Ammon's horn (tissue), 1 donor: ENCODE data around the gene BIN2.
"Not testable (repeated sequence)": the region's sequence is repeated elsewhere in the genome, so short reads cannot be mapped to it uniquely, and the experiment has no call there.

ENCODE experiments used
- DNase-seq: peaks from one replicate; pipeline ENCODE4 v3.0.0-alpha.2; 2016; ENCODE audit warnings: low spot score

Gene BIN2

DNA sequence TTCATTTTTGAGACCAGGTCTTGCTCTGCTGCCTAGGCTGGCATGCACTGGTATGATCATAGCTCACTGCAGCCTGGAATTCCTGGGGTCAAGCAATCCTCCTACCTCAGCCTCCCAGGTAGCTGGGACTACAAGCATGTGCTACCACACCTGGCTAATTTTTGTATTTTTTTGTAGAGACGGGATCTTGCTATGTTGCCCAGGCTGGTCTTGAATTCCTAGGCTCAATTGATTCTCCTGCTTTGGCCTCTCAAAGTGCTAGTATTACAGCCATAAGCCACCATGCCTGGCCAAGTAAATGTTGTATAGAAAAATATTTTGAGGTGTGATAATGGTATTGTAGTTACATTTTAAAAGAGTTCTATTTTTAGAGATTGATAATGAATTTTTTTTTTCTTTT, 12.6 kb downstream of the BIN2 start:
- no peak for DNase-seq

DNA sequence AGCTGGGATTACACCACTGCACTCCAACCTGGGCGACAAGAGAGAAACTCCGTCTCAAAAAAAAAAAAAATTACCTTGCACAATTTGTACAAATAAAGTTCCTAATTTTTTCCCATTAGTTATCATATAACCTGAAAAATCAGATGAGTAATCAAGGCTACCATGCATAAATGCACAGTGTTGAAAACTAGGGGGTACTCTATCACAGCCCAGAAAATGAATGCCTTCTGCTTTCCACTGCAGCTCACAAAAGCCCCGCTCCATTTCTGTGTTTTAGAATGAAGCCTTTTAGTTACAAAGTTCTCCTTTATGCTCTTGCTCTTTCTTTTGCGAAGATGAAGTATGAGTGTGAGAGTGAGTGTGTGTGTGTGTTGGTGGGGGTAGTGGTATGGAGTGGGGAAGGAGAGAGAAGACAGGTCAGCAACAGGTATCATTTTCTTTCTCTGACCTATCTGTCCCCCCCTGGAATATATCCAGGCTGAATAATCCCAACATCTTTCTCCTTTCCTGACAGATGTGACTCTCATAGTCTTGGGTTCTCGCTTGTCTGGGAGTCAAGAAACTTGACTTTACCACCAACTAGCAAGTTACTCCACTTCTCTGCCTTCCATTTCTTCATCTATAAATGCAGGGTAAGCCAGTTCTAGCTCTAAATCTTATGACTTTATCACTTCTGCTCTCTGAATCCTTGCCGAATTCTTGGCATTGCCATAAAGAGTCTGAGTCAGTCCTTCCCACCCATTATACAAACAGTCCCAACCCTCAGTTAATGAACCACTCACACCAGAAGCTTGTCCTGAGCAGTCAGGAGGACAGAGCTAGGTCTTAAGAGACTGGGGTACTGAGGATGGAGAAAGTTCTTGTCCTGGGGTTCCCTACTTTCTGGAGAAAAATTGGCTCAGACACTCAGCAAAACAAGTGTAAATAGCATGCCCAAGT, 16.1 kb downstream of the BIN2 start:
- DNase-seq: no peak

DNA sequence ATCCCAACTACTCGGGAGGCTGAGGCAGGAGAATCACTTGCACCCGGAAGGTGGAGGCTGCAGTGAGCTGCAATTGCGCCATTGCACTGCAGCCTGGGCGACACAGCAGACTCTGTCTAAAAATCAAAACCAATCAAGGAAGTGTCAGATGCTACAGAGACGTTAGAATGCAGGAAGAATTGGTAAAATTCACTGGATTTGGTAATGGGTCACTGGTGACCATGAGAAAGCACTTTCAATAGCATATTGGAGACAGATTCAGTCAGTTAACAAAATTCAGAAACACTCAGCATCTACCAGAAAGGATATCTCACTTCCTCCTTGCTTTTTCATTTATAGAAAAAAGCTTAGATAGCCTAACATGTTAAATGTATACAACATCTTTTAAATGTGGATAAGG, 17.5 kb downstream of the BIN2 start:
- no peak for DNase-seq

DNA sequence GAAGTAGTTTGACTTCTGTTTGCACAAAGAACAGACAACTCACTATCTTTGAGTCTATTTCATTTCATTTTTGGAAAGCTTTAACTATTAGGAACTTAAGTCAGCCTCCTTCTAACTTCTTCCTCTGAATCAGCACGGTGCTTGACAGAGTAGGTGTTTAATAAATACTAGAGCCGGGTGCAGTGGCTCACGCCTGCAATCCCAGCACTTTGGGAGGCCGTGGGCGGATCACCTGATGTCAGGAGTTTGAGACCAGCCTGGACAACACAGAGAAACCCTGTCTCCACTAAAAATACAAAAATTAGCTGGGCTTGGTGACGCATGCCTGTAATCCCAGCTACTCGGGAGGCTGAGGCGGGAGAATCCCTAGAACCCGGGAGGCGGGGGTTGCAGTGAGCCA, 23.2 kb downstream of the BIN2 start:
- DNase-seq: not testable (repeated sequence)

DNA sequence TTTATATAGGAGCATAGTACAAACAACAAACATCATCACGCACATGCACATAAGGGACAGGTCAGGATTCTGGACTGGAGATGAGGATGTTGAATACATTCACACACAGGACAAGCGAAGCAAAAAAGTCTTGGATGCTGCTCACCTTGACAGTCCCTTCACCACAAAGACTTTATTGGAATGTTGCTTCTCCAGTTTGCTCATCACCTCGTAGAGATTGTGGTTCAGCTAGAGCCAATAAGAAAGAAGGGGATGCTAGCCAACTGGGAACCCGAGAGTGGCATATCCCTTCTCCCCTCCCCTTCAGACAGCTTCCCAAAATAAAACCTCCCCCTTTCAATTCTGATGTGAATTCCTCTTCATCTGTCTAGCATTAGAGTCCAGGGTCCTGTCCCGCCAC, 28.3 kb downstream of the BIN2 start:
- DNase-seq: no peak

DNA sequence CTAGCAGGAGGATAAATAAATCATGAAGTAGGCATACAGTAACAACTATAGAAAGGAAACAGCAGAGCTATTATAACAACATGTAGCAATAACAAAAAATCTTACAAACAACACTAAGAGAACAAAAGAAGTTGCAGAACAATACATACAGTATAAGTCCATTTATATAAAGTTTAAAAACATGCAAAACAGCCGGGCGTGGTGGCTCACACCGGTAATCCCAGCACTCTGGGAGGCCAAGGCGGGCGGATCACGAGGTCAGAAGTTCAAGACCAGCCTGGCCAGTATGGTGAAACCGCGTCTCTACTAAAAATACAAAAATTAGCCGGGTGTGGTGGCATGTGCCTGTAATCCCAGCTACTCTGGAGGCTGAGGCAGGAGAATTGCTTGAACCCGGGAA, 29.9 kb downstream of the BIN2 start:
- DNase-seq: not testable (repeated sequence)

DNA sequence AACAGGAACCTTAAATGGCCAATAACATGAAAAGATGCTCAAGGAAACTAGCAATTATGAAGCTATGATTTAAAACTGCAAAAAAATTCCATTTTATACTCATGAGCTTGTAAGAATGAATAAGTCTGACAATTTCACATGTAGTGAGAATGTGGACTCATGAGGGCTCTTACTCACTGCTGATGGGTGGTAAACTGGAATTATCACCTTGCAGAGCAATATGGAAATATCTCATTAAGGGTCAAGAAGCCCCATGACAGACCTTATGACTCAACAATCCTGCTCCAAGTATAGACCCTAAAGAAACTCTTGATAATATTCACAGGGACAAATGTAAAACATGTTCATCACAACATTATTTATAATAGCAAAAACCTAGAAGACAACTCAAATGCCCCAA, 30.3 kb downstream of the BIN2 start:
- no peak for DNase-seq

DNA sequence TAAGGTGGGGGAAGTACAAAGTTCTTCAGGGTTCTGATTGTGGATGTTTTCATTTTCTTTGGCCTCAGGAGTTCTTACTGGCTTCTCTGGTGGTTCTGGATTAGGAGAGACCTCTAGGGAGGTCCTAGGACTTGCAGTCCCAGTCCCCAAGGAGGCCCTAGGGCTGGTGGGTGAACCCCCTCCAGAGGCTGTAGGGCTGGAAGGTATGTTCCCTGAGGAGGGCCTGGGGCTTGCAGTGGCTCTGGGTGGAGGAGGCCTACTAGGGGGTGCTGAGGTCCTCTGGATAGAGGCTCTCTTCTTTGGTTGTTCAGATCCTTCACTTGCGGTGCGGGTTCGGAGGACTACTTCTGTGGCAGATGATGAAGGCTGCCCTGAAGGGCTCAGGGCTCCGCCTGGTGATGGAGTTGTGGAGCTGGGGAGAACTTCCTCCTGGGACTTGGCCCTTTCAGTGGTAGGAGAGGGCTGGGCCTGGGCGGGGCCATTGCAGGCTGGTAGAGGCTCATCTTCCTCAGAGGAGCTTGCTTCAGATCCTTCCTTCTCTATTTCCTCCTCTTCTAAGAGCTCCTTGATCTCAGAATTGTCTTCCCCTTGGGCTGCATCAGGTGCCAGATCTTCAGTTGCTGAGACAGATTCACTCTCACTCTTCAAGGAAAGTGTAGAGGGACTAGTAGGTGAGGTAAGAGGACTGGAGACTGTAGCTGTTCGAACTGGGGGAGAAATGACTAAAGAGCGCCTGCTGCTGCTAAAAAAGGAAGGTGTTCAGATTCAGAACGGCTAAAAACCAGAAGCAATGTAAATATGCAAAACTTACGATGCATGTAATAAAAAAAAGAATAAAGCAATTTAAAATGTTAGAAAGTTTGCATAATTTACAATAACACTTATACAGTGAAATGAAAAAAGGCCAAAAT, 32.1 kb downstream of the BIN2 start:
- DNase-seq: peak; percentile 64

DNA sequence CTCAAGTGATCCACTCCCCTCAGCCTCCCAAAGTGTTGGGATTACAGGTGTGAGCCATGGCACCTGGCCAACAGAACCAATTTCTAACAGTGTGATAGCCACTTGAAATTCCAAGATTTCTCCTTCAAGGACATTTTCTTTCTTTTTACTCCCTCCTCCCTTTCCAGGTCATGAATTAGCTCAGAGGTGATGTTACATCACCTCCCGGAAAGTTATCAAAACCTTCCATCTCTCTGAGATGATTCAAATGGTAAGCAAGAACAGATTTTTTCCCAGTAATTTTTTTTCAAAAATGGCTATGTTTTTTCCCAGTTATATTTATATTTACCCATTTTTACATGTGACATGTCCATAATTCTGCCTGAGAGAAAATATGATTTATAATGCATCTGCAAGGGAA, 38.1 kb downstream of the BIN2 start:
- DNase-seq: no peak

DNA sequence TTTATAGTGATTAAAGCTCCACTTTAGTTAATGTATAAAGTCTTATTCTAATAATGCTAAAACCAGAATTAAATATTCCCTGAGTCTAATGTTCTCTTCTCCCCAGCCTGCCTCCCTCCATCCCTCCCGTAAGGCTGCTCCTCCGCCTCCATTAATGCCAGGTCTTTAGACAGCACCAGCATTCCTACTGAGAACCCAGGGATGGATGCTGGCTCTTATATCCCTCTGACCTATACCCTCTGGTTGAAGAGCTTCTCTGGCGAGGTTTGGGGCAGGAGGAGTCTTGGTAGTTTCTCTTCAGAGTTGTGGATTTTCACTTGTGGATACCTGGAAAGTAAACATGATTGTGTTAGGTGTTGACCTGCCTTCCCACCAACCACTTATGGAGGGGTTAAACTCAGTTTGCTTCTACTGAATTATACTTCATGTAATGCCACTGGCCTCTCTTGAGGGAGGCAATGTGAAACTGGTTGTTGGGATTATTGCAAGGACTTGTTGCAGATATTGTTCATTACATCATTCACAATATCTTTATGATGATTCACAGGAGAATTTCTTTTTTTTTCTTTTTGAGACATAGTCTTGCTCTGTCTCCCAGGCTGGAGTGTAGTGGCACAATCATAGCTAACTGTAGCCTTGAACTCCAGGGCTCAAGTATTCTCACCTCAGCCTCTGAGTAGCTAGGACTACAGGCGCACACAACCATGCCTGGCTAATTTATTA, 42.6 kb downstream of the BIN2 start:
- DNase-seq: no peak

DNA sequence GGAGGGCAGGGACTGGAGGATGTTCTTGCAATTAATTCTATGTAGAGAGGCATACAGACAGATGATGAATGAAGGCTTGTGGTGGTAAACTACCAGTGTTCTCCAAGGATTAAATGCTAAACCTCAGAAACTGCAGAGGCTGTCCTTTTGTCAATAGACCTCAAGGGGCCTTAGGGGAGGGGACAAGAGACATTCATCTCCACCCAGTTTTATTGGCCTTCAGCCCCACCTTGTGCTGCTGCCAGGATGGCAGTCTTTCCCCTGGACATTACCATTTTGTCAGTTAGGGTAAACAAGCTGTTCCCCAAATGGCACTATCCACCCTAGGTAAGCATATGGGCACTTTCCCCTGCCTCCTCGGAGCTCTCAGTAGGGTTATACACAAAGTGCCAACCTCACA, 48.9 kb downstream of the BIN2 start:
- no peak for DNase-seq

DNA sequence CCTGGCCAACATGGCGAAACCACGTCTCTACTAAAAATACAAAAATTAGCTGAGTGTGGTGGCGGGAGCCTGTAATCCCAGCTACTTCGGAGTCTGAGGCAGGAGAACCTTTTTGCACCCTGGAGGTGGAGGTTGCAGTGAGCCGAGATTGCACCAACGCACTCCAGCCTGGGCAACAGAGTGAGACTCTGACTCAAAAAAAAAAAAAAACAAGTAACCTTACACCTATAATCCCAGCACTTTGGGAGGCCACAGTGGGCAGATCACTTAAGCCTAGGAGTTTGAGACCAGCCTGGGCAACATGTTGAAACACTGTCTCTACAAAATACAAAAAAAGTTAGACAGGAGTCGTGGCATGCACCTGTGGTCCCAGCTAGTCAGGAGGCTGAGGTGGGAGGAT, 51.2 kb downstream of the BIN2 start:
- not testable (repeated sequence) for DNase-seq

DNA sequence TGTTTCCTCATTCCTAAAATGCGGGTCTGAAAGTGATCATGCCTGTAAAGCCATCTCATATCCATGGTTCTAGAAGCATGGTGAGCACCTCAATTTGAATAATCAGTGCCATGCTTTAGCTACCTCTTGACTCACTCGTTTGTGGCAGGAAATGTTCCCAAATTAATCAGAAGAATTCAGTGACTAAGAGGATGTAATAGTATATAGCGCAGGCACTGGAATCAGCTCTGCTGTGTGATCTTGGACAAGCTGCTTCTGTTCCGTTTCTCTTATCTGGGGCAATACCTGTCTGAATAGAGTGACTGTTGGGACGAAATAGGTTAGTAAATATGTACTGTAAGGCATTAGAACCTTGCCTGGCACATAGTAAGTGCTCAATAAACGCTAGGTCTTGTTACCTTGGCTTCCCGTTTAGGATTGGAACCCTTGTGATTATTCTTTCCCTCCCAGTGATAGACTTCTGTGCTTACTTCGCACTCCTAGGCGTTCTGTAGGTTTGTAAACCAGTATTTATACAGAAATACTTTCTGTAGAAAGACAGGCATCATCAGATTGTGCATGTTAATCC, 52.9 kb downstream of the BIN2 start:
- no peak for DNase-seq

DNA sequence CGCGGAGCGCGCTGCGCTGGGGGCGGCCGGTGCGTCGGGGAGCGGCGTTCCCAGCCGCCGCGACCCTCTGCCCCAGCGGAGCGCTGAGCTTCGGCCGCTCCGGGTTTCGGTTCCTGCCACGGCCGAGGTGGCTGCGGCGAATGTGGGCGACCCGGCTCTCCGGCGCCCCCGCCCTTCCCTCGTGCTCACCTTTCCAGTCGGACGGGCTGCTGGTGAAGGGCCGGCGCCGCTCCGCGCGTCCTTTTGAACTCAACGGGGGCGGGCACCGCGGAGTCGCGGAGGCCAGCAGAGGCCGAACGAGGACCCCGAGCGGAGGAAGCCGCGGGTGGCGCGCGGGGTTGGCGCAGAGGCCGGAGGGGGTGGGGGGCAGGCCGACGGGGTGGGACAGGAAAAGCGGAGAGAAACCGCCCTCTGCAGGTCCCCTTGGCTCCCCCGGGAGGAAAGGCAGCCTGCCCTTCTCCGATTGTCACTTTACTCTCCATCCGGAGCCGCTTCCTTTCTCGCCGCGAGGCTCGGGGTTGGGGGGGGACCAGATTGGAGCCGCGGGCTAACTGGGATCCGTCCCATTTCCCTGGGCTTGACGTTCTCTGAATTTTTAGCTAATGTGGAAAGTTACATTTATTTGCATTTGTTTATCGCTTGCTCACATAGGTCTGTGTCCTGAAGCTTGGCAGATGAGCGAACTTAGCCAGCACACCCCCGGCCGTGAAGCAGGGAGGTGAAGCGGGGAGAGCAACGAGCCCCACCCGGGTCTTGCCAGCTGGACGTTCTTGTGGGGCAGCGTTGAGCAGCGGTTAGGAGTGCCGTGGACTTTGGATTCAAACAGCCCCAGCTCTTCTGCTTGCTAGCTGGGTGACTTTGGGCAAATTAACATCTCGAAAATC, 53.7 kb downstream of the BIN2 start, which contains the start of gene SMAGP:
Gene SMAGP, minus strand, starts transcription at position 349 of the 884 bp plus-strand sequence. CDS start 1,137 bp downstream, outside the sequence.
- DNase-seq: peak; percentile 12

DNA sequence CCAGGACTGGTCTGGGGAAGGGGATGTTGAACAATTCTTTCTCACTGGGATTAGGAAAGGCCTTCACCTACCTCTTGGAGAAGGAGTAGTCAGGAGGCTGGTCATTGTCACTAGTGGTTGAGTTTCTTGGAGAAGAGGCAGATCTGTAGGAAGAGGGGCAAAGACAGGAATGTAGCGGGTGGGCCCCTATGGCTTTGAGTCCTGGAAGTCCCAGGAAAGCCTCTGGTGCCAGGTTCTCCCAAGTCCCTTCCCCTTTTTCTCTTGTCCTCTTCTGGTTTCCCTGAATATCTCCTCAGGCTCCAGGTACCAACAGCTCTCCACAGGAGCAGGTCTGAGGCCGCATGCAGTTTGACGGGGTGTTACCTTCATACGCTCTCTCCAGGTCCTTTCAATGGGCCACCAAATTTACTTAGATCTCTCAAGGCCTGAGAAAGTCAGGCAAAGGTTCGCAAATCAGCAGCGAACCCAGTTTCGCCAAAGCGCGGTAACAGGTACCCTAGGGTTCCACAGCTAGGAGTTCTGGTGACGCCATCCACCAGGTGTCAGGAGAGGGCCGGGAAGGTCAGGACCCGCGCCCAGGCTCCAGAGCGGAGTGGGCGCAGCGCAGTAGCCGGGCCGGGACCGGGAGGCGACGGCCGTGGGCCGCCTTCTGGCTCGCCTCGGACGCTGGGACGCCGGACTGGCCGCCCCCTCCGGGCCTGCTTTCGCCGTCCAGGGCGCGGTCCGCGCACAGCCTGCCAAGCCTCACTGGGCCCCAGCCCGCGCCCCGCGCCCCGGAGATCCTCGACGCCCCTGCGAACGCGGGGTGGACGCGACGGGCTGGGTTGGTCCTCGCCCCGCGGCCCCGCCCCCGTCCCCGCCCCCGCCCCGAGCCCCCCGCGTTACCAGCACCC, 54.6 kb downstream of the BIN2 start:
- no peak for DNase-seq

DNA sequence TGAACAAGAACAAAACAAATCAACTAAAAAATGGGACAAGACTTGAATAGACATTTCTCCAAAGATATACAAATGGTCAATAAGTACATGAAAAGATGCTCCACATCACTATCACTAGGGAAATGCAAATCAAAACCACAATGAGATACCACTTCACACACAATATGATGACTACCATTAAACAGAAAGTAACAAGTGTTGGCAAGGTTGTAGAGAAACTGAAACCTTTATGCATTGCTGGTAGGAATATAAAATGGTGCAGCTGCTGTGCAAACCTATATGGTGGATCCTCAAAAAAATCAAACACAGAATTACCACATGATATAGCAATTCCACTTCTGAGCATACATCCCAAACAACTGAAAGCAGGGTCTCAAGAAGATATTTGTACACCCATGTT, 59.0 kb downstream of the BIN2 start:
- DNase-seq: no peak

DNA sequence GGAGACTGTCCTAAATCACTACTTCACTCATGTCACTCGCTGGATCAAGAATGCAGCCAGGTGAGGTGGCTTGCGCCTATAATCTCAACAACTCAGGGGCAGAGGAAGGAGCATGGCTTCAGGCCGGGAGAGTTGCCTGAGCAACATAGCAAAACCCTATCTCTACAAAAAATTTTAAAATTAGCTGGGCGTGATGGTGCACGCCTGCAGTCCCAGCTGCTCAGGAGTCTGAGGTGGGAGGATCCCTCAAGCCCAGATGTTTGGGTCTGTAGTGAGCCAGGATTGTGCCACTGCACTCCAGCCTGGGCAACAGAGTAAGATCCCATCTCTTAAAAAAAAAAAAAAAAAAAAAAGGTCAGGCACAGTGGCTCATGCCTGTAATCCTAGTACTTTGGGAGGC, 59.7 kb downstream of the BIN2 start:
- DNase-seq: no peak

DNA sequence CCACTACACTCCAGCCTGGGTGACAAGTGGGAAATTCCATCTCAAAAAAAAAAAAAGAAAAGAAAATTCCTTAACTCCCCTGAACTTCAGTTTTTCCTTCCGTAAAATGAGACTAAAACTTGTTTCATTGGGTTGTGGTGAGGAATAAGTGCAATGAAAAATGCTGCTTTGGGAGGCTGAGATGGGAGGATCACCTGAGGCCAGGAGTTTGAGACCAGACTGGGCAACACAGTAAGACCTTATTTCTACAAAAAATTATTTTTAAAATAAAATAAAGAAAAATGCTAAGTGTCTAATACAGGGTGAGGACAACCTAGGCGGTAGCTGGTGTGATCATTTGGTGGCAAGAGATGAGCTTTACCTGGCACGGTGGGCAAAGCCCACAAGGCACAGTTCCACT, 60.6 kb downstream of the BIN2 start:
- DNase-seq: no peak

DNA sequence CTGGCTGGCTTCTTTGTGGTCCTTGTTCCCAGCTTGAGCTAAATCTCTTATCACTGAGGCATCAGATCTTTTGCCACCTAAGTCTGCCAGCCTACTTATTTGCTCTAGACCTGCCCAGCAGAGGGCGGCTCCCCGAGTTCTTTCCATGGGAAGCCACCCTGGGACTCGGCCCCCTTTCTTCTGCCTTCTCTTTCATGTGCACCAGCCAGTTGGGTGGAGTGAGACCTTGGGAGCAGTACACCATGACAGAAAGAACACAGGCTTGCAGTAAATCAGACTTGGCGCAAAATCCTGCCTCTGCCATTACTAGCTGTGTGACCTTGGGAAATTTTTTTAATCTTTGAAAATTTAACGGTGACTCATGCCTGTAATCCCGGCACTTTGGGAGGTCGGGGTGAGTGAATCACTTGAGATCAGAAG, 61.2 kb downstream of the BIN2 start:
- DNase-seq: no peak

DNA sequence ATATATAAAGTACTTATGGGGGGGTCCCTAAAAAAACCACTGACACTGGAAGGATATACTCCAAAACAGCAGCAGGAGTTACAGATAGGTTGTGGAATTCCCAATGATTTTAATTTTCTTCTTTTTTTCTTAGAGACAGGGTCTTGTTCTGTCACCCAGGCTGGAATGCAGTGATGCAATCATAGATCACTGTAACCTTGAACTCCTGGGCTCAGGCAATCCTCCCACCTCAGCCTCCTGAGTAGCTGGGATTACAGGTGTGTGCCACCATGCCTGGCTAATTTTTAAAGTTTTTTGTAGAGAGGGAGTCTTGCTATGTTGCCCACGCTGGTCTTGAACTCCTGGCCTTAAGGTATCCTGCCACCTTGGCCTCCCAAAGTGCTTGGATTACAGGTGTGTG, 64.4 kb downstream of the BIN2 start:
- not testable (repeated sequence) for DNase-seq
